Measurements from ENCODE around the gene HOMER2.

- TF ChIP-seq CTCF (IDR thresholded peaks at IDR 0.05 in 8 of 11, conservative IDR thresholded peaks at IDR 0.05 in 3 of 11) (no peak), POLR2A (IDR thresholded peaks at IDR 0.05) (no peak)
Measured at GRCh38 chr15:82917249-82917648, 35.3 kb downstream of the HOMER2 start.
